ENCODE data around the gene DPH1.

The DPH1 gene

GRCh38 chr17:2065949-2066400 lies 36.0 kb downstream of the DPH1 start:
- Histone ChIP-seq H3K9ac (ENCODE audit: low read length) (no peak overlapping the region), H3K79me2 (ENCODE audit: low read length) (no peaks in the 10 kb centered on the region), H3K9me3 (ENCODE audit: insufficient read depth, low read length) (no peaks in the 10 kb centered on the region), H2AFZ (ENCODE audit: low read depth, low read length) (no peak overlapping the region), H3K27ac (ENCODE audit: low read length) (no peak overlapping the region), H3K4me2 (ENCODE audit: low read length) (no peak overlapping the region), H4K20me1 (ENCODE audit: insufficient read depth, low read length) (peaks cover 45% of the 10 kb centered on the region), H3K4me3 (ENCODE audit: low read length) (no peak overlapping the region), H3K4me1 (ENCODE audit: low read length) (peaks cover 16% of the 10 kb centered on the region), H3K36me3 (replicated peaks; ENCODE audit: low read depth, low read length) (no peaks in the 10 kb centered on the region), H3K27me3 (ENCODE audit: low read depth, low read length) (peaks cover 13% of the 10 kb centered on the region)
- TF ChIP-seq CTCF (IDR thresholded peaks at IDR 0.05; ENCODE audit: low read depth, low read length) = no peak
- TF ChIP-seq EZH2phosphoT487 (IDR thresholded peaks at IDR 0.05; ENCODE audit: low read depth) = no peak

- no peak overlapping the region for H3K4me3 ChIP-seq (ENCODE audit: low read length)
- H3K9ac ChIP-seq (ENCODE audit: low read length) = no peak overlapping the region
- H3K36me3 ChIP-seq (replicated peaks; ENCODE audit: low read depth, low read length) = no peaks in the 10 kb centered on the region
- peaks cover 55% of the 10 kb centered on the region for H4K20me1 ChIP-seq (ENCODE audit: insufficient read depth, low read length)
- no peak overlapping the region for H3K4me2 ChIP-seq (ENCODE audit: low read length)
- TF ChIP-seq CTCF (IDR thresholded peaks at IDR 0.05; ENCODE audit: low read depth, low read length) (no peak), EZH2phosphoT487 (IDR thresholded peaks at IDR 0.05; ENCODE audit: low read depth) (no peak)
- peaks cover 23% of the 10 kb centered on the region for H3K4me1 ChIP-seq (ENCODE audit: low read length)
- H3K9me3 ChIP-seq (ENCODE audit: insufficient read depth, low read length) = no peaks in the 10 kb centered on the region
- H3K27ac ChIP-seq (ENCODE audit: low read length) = no peak overlapping the region
- no peaks in the 10 kb centered on the region for H3K79me2 ChIP-seq (ENCODE audit: low read length)
- H2AFZ ChIP-seq (ENCODE audit: low read depth, low read length) = no peak overlapping the region
- peaks cover 13% of the 10 kb centered on the region for H3K27me3 ChIP-seq (ENCODE audit: low read depth, low read length)
Observed at GRCh38 chr17:2067048-2067561, 37.2 kb downstream of the DPH1 start.

GRCh38 chr17:2067608-2068024 lies 37.7 kb downstream of the DPH1 start:
- TF ChIP-seq EZH2phosphoT487 (IDR thresholded peaks at IDR 0.05; ENCODE audit: low read depth) (no peak), CTCF (IDR thresholded peaks at IDR 0.05; ENCODE audit: low read depth, low read length) (no peak)
- Histone ChIP-seq H3K9me3 (ENCODE audit: insufficient read depth, low read length) (no peaks in the 10 kb centered on the region), H3K36me3 (replicated peaks; ENCODE audit: low read depth, low read length) (no peaks in the 10 kb centered on the region), H3K27me3 (ENCODE audit: low read depth, low read length) (peaks cover 13% of the 10 kb centered on the region), H3K4me1 (ENCODE audit: low read length) (peaks cover 23% of the 10 kb centered on the region), H3K9ac (ENCODE audit: low read length) (no peak overlapping the region), H3K79me2 (ENCODE audit: low read length) (no peaks in the 10 kb centered on the region), H3K4me3 (ENCODE audit: low read length) (no peak overlapping the region), H3K4me2 (ENCODE audit: low read length) (no peak overlapping the region), H2AFZ (ENCODE audit: low read depth, low read length) (no peak overlapping the region), H4K20me1 (ENCODE audit: insufficient read depth, low read length) (peaks cover 57% of the 10 kb centered on the region), H3K27ac (ENCODE audit: low read length) (no peak overlapping the region)

- Histone ChIP-seq H3K4me2 (ENCODE audit: low read length) (no peak overlapping the region), H2AFZ (ENCODE audit: low read depth, low read length) (no peak overlapping the region), H3K27ac (ENCODE audit: low read length) (no peak overlapping the region), H3K9ac (ENCODE audit: low read length) (no peak overlapping the region), H3K4me1 (ENCODE audit: low read length) (peaks cover 23% of the 10 kb centered on the region), H3K4me3 (ENCODE audit: low read length) (no peak overlapping the region), H3K9me3 (ENCODE audit: insufficient read depth, low read length) (no peaks in the 10 kb centered on the region), H3K27me3 (ENCODE audit: low read depth, low read length) (peaks cover 13% of the 10 kb centered on the region), H4K20me1 (ENCODE audit: insufficient read depth, low read length) (peaks cover 57% of the 10 kb centered on the region), H3K79me2 (ENCODE audit: low read length) (no peaks in the 10 kb centered on the region), H3K36me3 (replicated peaks; ENCODE audit: low read depth, low read length) (no peaks in the 10 kb centered on the region)
- TF ChIP-seq CTCF (IDR thresholded peaks at IDR 0.05; ENCODE audit: low read depth, low read length) (no peak), EZH2phosphoT487 (IDR thresholded peaks at IDR 0.05; ENCODE audit: low read depth) (no peak)
Observed at GRCh38 chr17:2068031-2068518, 38.1 kb downstream of the DPH1 start.
